B cell (primary cell): ENCODE data around the gene FAM120B.

Source experiments
- EZH2 ChIP-seq: IDR thresholded peaks from 2 replicates; pipeline ENCODE4 v1.6.1; 2012; ENCODE audit warnings: borderline replicate concordance, low read depth, mild to moderate bottlenecking, moderate library complexity, low read length; ENCODE audit not compliant: insufficient read depth, poor library complexity, severe bottlenecking
- TF ChIP-seq, protein P1 (sequence below): fragments of 200-600 bp; IDR thresholded peaks from one replicate; pipeline ENCODE4 v1.8.0; 2022; ENCODE audit warnings: antibody characterized with exemption, mild to moderate bottlenecking

DNA sequence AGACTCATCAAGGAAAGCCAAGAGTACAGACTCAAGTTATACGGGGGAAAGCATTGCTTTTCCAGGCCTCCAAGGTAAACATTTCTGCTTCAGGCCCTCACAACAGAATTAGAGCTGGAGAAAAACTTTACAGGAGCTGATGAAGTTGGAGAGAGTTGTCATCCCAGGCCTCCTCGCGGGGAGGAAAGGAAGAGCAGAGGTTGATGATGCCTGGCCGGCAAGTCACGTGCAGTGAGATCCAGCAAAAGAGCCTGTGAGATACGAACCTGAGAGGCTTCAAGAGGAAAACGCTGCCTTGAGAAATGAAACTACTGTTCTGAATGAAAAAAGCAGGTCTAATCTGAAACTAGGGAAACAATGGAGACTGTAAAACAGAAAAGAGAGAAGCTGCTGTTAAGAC is 122.9 kb downstream of the FAM120B start:
- TF ChIP-seq, protein P1, sequence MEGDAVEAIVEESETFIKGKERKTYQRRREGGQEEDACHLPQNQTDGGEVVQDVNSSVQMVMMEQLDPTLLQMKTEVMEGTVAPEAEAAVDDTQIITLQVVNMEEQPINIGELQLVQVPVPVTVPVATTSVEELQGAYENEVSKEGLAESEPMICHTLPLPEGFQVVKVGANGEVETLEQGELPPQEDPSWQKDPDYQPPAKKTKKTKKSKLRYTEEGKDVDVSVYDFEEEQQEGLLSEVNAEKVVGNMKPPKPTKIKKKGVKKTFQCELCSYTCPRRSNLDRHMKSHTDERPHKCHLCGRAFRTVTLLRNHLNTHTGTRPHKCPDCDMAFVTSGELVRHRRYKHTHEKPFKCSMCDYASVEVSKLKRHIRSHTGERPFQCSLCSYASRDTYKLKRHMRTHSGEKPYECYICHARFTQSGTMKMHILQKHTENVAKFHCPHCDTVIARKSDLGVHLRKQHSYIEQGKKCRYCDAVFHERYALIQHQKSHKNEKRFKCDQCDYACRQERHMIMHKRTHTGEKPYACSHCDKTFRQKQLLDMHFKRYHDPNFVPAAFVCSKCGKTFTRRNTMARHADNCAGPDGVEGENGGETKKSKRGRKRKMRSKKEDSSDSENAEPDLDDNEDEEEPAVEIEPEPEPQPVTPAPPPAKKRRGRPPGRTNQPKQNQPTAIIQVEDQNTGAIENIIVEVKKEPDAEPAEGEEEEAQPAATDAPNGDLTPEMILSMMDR, result no peak
- TF ChIP-seq EZH2, result no peak
